Measurements from ENCODE around the gene DCXR. TPM values are rescaled to one million over a fixed set of nuclear protein-coding genes. Genes with fewer than 3 reads are reported as not detected.

The DCXR gene
- total RNA-seq, 1 experiment from 2014 or later: 140 TPM

- POLR2A ChIA-PET (ENCODE audit: low non-redundant PET): no interaction called here
- Histone ChIP-seq H3K27ac (ENCODE audit: low read depth, low read length, poor library complexity, severe bottlenecking) (no peak overlapping the region), H3K36me3 (ENCODE audit: insufficient read depth, low read length, poor library complexity, severe bottlenecking) (no peaks in the 10 kb centered on the region), H3K4me3 (ENCODE audit: low read depth, low read length, poor library complexity, severe bottlenecking) (no peak overlapping the region), H3K4me1 (ENCODE audit: insufficient read depth, low read length, poor library complexity, severe bottlenecking) (no peaks in the 10 kb centered on the region), H3K27me3 (replicated peaks; ENCODE audit: insufficient read depth, low read depth, low read length, poor library complexity) (no peaks in the 10 kb centered on the region), H3K9me3 (ENCODE audit: low read depth, low read length, poor library complexity, severe bottlenecking) (no peaks in the 10 kb centered on the region)
- no TSS peak for BruUV-seq (replicated peaks)
- intact Hi-C loops (cut with micrococcal nuclease; ENCODE audit: unreplicated experiment): no loop called here
- TF ChIP-seq EZH2 (IDR thresholded peaks at IDR 0.05; ENCODE audit: borderline replicate concordance, low read depth, low read length, poor library complexity, severe bottlenecking): no peak
- no peak for TF ChIP-seq CTCF (conservative IDR thresholded peaks at IDR 0.05; ENCODE audit: low read depth, low read length)
- CTCF ChIA-PET: interaction anchor here (1.1 kb wide), 1 partner anchor 28 kb away, joined by 4 read pairs; no protein-coding TSS in a partner anchor
- DNase-seq (ENCODE audit: low spot score): no peak
Observed at GRCh38 chr17:81992306-81993102, 45.0 kb downstream of the DCXR start.

GRCh38 chr17:81991684-81992305 lies 45.7 kb downstream of the DCXR start:
- H3K4me1 ChIP-seq (ENCODE audit: insufficient read depth, low read length, poor library complexity, severe bottlenecking): no peaks in the 10 kb centered on the region
- CTCF ChIA-PET: no interaction called here
- no peak overlapping the region for H3K27ac ChIP-seq (ENCODE audit: low read depth, low read length, poor library complexity, severe bottlenecking)
- DNase-seq (ENCODE audit: low spot score): no peak
- no peaks in the 10 kb centered on the region for H3K36me3 ChIP-seq (ENCODE audit: insufficient read depth, low read length, poor library complexity, severe bottlenecking)
- H3K27me3 ChIP-seq (replicated peaks; ENCODE audit: insufficient read depth, low read depth, low read length, poor library complexity): no peaks in the 10 kb centered on the region
- POLR2A ChIA-PET (ENCODE audit: low non-redundant PET): no interaction called here
- TF ChIP-seq EZH2 (IDR thresholded peaks at IDR 0.05; ENCODE audit: borderline replicate concordance, low read depth, low read length, poor library complexity, severe bottlenecking) (no peak), CTCF (conservative IDR thresholded peaks at IDR 0.05; ENCODE audit: low read depth, low read length) (no peak)
- intact Hi-C loops (cut with micrococcal nuclease; ENCODE audit: unreplicated experiment): no loop called here
- BruUV-seq (replicated peaks): no TSS peak
- no peaks in the 10 kb centered on the region for H3K9me3 ChIP-seq (ENCODE audit: low read depth, low read length, poor library complexity, severe bottlenecking)
- H3K4me3 ChIP-seq (ENCODE audit: low read depth, low read length, poor library complexity, severe bottlenecking): no peak overlapping the region

- H3K4me1 ChIP-seq (ENCODE audit: insufficient read depth, low read length, poor library complexity, severe bottlenecking): no peaks in the 10 kb centered on the region
- intact Hi-C loops (cut with micrococcal nuclease; ENCODE audit: unreplicated experiment): no loop called here
- no TSS peak for BruUV-seq (replicated peaks)
- no peak overlapping the region for H3K4me3 ChIP-seq (ENCODE audit: low read depth, low read length, poor library complexity, severe bottlenecking)
- TF ChIP-seq EZH2 (IDR thresholded peaks at IDR 0.05; ENCODE audit: borderline replicate concordance, low read depth, low read length, poor library complexity, severe bottlenecking) (no peak), CTCF (conservative IDR thresholded peaks at IDR 0.05; ENCODE audit: low read depth, low read length) (no peak)
- POLR2A ChIA-PET (ENCODE audit: low non-redundant PET): no interaction called here
- no peak overlapping the region for H3K27ac ChIP-seq (ENCODE audit: low read depth, low read length, poor library complexity, severe bottlenecking)
- H3K9me3 ChIP-seq (ENCODE audit: low read depth, low read length, poor library complexity, severe bottlenecking): no peaks in the 10 kb centered on the region
- CTCF ChIA-PET: no interaction called here
- no peaks in the 10 kb centered on the region for H3K27me3 ChIP-seq (replicated peaks; ENCODE audit: insufficient read depth, low read depth, low read length, poor library complexity)
- no peak for DNase-seq (ENCODE audit: low spot score)
- H3K36me3 ChIP-seq (ENCODE audit: insufficient read depth, low read length, poor library complexity, severe bottlenecking): no peaks in the 10 kb centered on the region
Observed at GRCh38 chr17:81990836-81991683, 46.4 kb downstream of the DCXR start.

All from A673 (cell line).